K562 (cell line): ENCODE data around the gene SYCP3. TPM values are rescaled to one million over a fixed set of nuclear protein-coding genes. Genes with fewer than 3 reads are reported as not detected.

ENCODE experiments used
- ATAC-seq: fragments of 200-7000 bp; cut with Tn5 transposase; 3 replicates; pipeline ENCODE4 v1.9.1; 2020; ENCODE audit warnings: moderate library complexity
- BruUV-seq: library from RNA; stranded (reverse); fragments of 400-500 nt; replicated peaks from 2 replicates; lab custom pipeline; 2021; lab: Mats Ljungman, UMichigan
- CTCF ChIA-PET: fragments of 300-600 bp; formaldehyde crosslinking; extraction: SDS; loops from one replicate; lab custom pipeline; 2021; ENCODE audit warnings: low intra/inter-chr PET ratio; lab: Yijun Ruan, JAX
- POLR2A ChIA-PET: fragments of 300-600, 350-650 bp; sonication (Branson Sonifier 250); formaldehyde crosslinking; extraction: SDS; loops from one replicate; lab custom pipeline; 2021; ENCODE audit warnings: antibody characterized with exemption, inconsistent platforms; lab: Yijun Ruan, JAX
- DNase-seq, 4 experiments: peaks; one replicate each; pipeline versions ENCODE4 v3.0.0 to v3.0.0-alpha.2; 2011 to 2018; ENCODE audit warnings: low spot score in 3 of 4, mixed read lengths in 3 of 4; ENCODE audit errors: extremely low read depth in 1 of 4
- FAIRE-seq: peaks from 2 replicates; lab custom pipeline; 2011; peaks lifted over from hg19 to GRCh38; lab: Jason Lieb, UNC
- H2AFZ ChIP-seq: 2 replicates; pipeline ENCODE4 v1.6.0; 2011; ENCODE audit warnings: low read depth, low read length, control low read depth, inconsistent platforms
- H3K27ac ChIP-seq: fragments of 200-600 bp; 3 replicates; pipeline ENCODE4 v1.8.0; 2011; ENCODE audit warnings: low read depth, mild to moderate bottlenecking, control low read depth, inconsistent platforms, low read length, moderate library complexity, mixed read lengths; ENCODE audit errors: extremely low read depth
- H3K27me3 ChIP-seq, 2 experiments: fragments of 300-600 bp in 1 of 2; 2 replicates in 1 of 2; 3 replicates in 1 of 2; pipeline versions ENCODE4 v1.6.0 to v1.8.0; 2011; ENCODE audit warnings: inconsistent platforms in 2 of 2, low read length in 2 of 2, mild to moderate bottlenecking in 1 of 2, mixed read lengths in 1 of 2, moderate library complexity in 1 of 2; ENCODE audit not compliant: control insufficient read depth in 2 of 2, insufficient read depth in 2 of 2
- H3K36me3 ChIP-seq: fragments of 300-600 bp; 3 replicates; pipeline ENCODE4 v1.8.0; 2011; ENCODE audit warnings: mild to moderate bottlenecking, low read length, inconsistent platforms; ENCODE audit not compliant: control insufficient read depth, insufficient read depth
- H3K4me1 ChIP-seq, 2 experiments: fragments of 200-600 bp in 1 of 2; replicated peaks in 1 of 2; 2 replicates in 1 of 2; 3 replicates in 1 of 2; pipeline versions ENCODE4 v1.5.1 to v1.8.0; 2011; ENCODE audit warnings: inconsistent platforms in 2 of 2, low read length in 2 of 2, mild to moderate bottlenecking in 1 of 2, mixed read lengths in 1 of 2, moderate library complexity in 1 of 2; ENCODE audit not compliant: control insufficient read depth in 2 of 2, insufficient read depth in 2 of 2
- H3K4me2 ChIP-seq: 2 replicates; pipeline ENCODE4 v1.6.1; 2011; ENCODE audit warnings: low read length, control low read depth, inconsistent platforms, mixed read lengths; ENCODE audit not compliant: insufficient read depth
- H3K4me3 ChIP-seq: fragments of 200-600 bp; sonication (generic), shearing (Covaris generic); 2 replicates; pipeline ENCODE4 v1.5.1; 2016; ENCODE audit warnings: control low read depth, inconsistent platforms
- H3K79me2 ChIP-seq: fragments of 200-600 bp; 3 replicates; pipeline ENCODE4 v1.8.0; 2011; ENCODE audit warnings: low read length, inconsistent platforms; ENCODE audit not compliant: control insufficient read depth, insufficient read depth
- H3K9ac ChIP-seq, 2 experiments: 2 replicates each; pipeline versions ENCODE4 v1.6.0 to v1.6.1; 2011; ENCODE audit warnings: low read depth in 2 of 2, low read length in 2 of 2, control low read depth in 1 of 2, inconsistent platforms in 1 of 2, mild to moderate bottlenecking in 1 of 2, mixed read lengths in 1 of 2; ENCODE audit not compliant: insufficient read depth in 1 of 2
- H3K9me1 ChIP-seq: one replicate; pipeline ENCODE4 v1.6.0; 2011; ENCODE audit warnings: inconsistent platforms, mild to moderate bottlenecking, low read length, moderate library complexity; ENCODE audit not compliant: control insufficient read depth, insufficient read depth
- H3K9me3 ChIP-seq: replicated peaks from 2 replicates; pipeline ENCODE4 v1.5.1; 2011; ENCODE audit warnings: low read depth, low read length, inconsistent platforms; ENCODE audit not compliant: control insufficient read depth, insufficient read depth
- H4K20me1 ChIP-seq: replicated peaks from 2 replicates; pipeline ENCODE4 v1.6.1; 2011; ENCODE audit warnings: low read length, inconsistent platforms, mixed read lengths; ENCODE audit not compliant: control insufficient read depth, insufficient read depth
- ARNT ChIP-seq, 2 experiments: fragments of 450-650 bp; IDR thresholded peaks; 2 replicates each; pipeline ENCODE4 v1.6.1; 2016; ENCODE audit warnings: mild to moderate bottlenecking in 1 of 2
- DDX20 ChIP-seq: fragments of 450-650 bp; IDR thresholded peaks from 2 replicates; pipeline ENCODE4 v1.6.1; 2016; ENCODE audit warnings: missing genetic modification characterization, low read depth, mild to moderate bottlenecking, missing compliant biosample characterization, moderate library complexity
- ELF1 ChIP-seq: fragments of 200-800 bp; sonication (Bioruptor generic); IDR thresholded peaks from 2 replicates; pipeline ENCODE4 v1.6.1; 2016; ENCODE audit warnings: missing genetic modification characterization, missing compliant biosample characterization
- KAT8 ChIP-seq: fragments of 450-650 bp; IDR thresholded peaks from 2 replicates; pipeline ENCODE4 v1.6.1; 2016; ENCODE audit warnings: low read depth, mild to moderate bottlenecking
- NONO ChIP-seq, 2 experiments: fragments of 200-400 bp in 1 of 2; fragments of 450-650 bp in 1 of 2; formaldehyde crosslinking in 1 of 2; IDR thresholded peaks; 2 replicates each; pipeline ENCODE4 v1.6.1; 2017; ENCODE audit warnings: low read depth in 2 of 2, mild to moderate bottlenecking in 2 of 2, moderate library complexity in 2 of 2, low read length in 1 of 2
- NUFIP1 ChIP-seq: fragments of 450-650 bp; IDR thresholded peaks from 2 replicates; pipeline ENCODE4 v1.6.1; 2018; ENCODE audit not compliant: partially characterized antibody
- RBM14 ChIP-seq: fragments of 200-400 bp; formaldehyde crosslinking; IDR thresholded peaks from 2 replicates; pipeline ENCODE4 v1.6.1; 2018; ENCODE audit warnings: low read depth, mild to moderate bottlenecking, low read length, moderate library complexity, borderline replicate concordance; ENCODE audit not compliant: insufficient read depth
- STAG1 ChIP-seq: sonication (generic); formaldehyde crosslinking; IDR thresholded peaks from 2 replicates; pipeline ENCODE4 v1.5.0; 2020; ENCODE audit warnings: missing genetic modification reagents, borderline replicate concordance
- ZNF212 ChIP-seq: fragments of 450-650 bp; formaldehyde crosslinking; IDR thresholded peaks from 2 replicates; pipeline ENCODE4 v1.4.0; 2020; ENCODE audit warnings: mild to moderate bottlenecking
- WGBS: fragments of 100-300 bp; shearing (Covaris generic); methylation state at CpG from one replicate; pipeline ENCODE4 v1.1.6; 2016; ENCODE audit warnings: low coverage, mixed read lengths; ENCODE audit not compliant: insufficient coverage; ENCODE audit errors: missing lambda C conversion rate; 5-methylcytosine and 5-hydroxymethylcytosine counted together
- in situ Hi-C: fragments of 300-500 bp; cut with MboI; formaldehyde crosslinking; loops from 4 replicates; pipeline ENCODE4 v1.15.0; 2018; ENCODE audit warnings: inconsistent platforms, mixed read lengths
- intact Hi-C: fragments of 100-400 bp; cut with micrococcal nuclease; formaldehyde crosslinking; loops from 2 replicates; pipeline ENCODE4 v1.14.2; 2022
- polyA plus RNA-seq, 8 experiments: library from polyadenylated mRNA; depleted of rRNA in 4 of 8; stranded (reverse) in 5 of 8; unstranded in 3 of 8; fragments of >200 nt; fragmentation: Nextera tagmentation in 2 of 8; fragmentation: Illumina TruSeq in 1 of 8; extraction: Ambion mirVana in 2 of 8; extraction: Trizol in 1 of 8; gene quantifications; 2 replicates each; pipeline versions ENCODE4 v1.2.1 to v1.2.3, GENCODE V29; 2011 to 2014; ENCODE audit warnings: inconsistent platforms in 1 of 8, missing spikeins in 1 of 8
- total RNA-seq, 7 experiments: library from RNA; depleted of rRNA in 6 of 7; stranded (reverse); fragments of >200 nt in 6 of 7; fragmentation: Illumina TruSeq in 2 of 7; extraction: Trizol in 2 of 7; gene quantifications; 2 replicates each; pipeline versions ENCODE4 v1.2.1 to v1.2.3, GENCODE V29; 2011 to 2021; ENCODE audit warnings: low replicate concordance in 1 of 7

SYCP3 gene
- total and polyA plus RNA-seq, 9 of the 15 experiments (the other 6 are each of a cell fraction or from before 2014, with no cell fraction given), result 0.11 to 0.25 (median 0.22) TPM; not detected in 4

DNA sequence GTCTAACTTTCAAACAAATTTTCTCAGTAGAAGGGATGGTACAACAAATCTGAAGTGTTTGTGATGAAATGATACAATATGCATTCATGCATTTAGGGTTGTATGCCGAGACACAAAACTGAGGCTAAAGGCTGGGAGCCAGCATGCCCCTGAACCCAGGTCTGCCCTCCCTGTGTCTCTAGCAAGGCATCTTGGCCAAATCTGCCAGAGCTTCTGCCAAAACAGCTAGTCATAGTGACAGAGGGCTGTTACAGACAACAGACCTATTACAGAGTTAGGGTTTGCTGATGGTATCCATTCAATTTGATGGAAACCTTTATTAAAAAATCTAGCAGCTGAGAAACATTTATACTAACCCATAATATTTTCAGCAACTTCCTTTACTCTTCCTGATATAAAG is 53.1 kb downstream of the SYCP3 start:
- Histone ChIP-seq H3K27me3 (no peaks in the 10 kb centered on the region), H3K4me1 (no peaks in the 10 kb centered on the region), H3K27ac (no peak overlapping the region), H3K9me3 (no peaks in the 10 kb centered on the region), H3K4me3 (no peak overlapping the region), H4K20me1 (no peaks in the 10 kb centered on the region), H3K9ac (no peak overlapping the region), H3K4me2 (no peak overlapping the region), H3K79me2 (no peaks in the 10 kb centered on the region), H2AFZ (peak overlapping the region; percentile 28), H3K36me3 (no peaks in the 10 kb centered on the region), H3K9me1 (no peaks in the 10 kb centered on the region)
- TF ChIP-seq DDX20 (tag) (no peak), ELF1 (tag) (no peak), STAG1 (CRISPR knock-in tag) (no peak), NUFIP1 (no peak), RBM14 (no peak), KAT8 (no peak), ZNF212 (CRISPR knock-in tag) (no peak), NONO (IDR thresholded peaks at IDR 0.05; ENCODE audit: low read depth in 2 of 2, low read length in 1 of 2) (no peak), ARNT (IDR thresholded peaks at IDR 0.05) (no peak)
- ChIA-PET CTCF (no interaction called here), POLR2A (no interaction called here)
- DNase-seq, result no peak
- 73% methylated on average over 1 of the region's 1 CpG for WGBS
- ATAC-seq, result peak; percentile 43; the same call in 2 of the 3 replicates
- BruUV-seq, result no TSS peak
- in situ Hi-C loops (no loop called here), intact Hi-C loops (no loop called here)
- FAIRE-seq, result no peak
